ENCODE measurements around the gene PFDN4. TPM values are rescaled to one million over a fixed set of nuclear protein-coding genes. Genes with fewer than 3 reads are reported as not detected.
"Not testable (repeated sequence)": the region's sequence is repeated elsewhere in the genome, so short reads cannot be mapped to it uniquely, and the experiment has no call there.

Gene PFDN4
- total RNA-seq, 1 experiment from 2014 or later = 61.8 TPM

GRCh38 chr20:54244113-54244512, 36.2 kb downstream of the PFDN4 start:
- no peaks in the 10 kb centered on the region for H3K36me3 Mint-ChIP-seq (ENCODE audit: insufficient read depth, unreplicated experiment)
- TF ChIP-seq CTCF (IDR thresholded peaks at IDR 0.05; ENCODE audit: unreplicated experiment) = no peak
- H3K27me3 Mint-ChIP-seq (ENCODE audit: unreplicated experiment) = no peaks in the 10 kb centered on the region
- no peak for DNase-seq
- H3K4me3 Mint-ChIP-seq (ENCODE audit: low read depth, unreplicated experiment) = no peak overlapping the region
- BruUV-seq (replicated peaks) = no TSS peak
- H3K4me1 Mint-ChIP-seq (ENCODE audit: low read depth, unreplicated experiment) = no peaks in the 10 kb centered on the region
- H3K27ac Mint-ChIP-seq (ENCODE audit: unreplicated experiment) = no peak overlapping the region
- CTCF ChIA-PET = interaction anchor here (0.6 to 1.2 kb wide), 2 partner anchors 33 to 151 kb away, joined by 3 read pairs; no protein-coding TSS in a partner anchor
- H3K9me3 Mint-ChIP-seq (ENCODE audit: low read depth, unreplicated experiment) = no peaks in the 10 kb centered on the region
- intact Hi-C loops (cut with micrococcal nuclease; ENCODE audit: unreplicated experiment) = no loop called here

GRCh38 chr20:54248705-54249104, 40.8 kb downstream of the PFDN4 start:
- H3K27ac Mint-ChIP-seq (ENCODE audit: unreplicated experiment); DNase-seq; H3K36me3 Mint-ChIP-seq (ENCODE audit: insufficient read depth, unreplicated experiment); H3K4me1 Mint-ChIP-seq (ENCODE audit: low read depth, unreplicated experiment); BruUV-seq (replicated peaks); H3K27me3 Mint-ChIP-seq (ENCODE audit: unreplicated experiment); H3K9me3 Mint-ChIP-seq (ENCODE audit: low read depth, unreplicated experiment); H3K4me3 Mint-ChIP-seq (ENCODE audit: low read depth, unreplicated experiment); intact Hi-C loops (cut with micrococcal nuclease; ENCODE audit: unreplicated experiment): not testable (repeated sequence)
- CTCF ChIA-PET = interaction anchor here (0.6 kb wide), 1 partner anchor 111 kb away, joined by 3 read pairs; no protein-coding TSS in a partner anchor

DNA sequence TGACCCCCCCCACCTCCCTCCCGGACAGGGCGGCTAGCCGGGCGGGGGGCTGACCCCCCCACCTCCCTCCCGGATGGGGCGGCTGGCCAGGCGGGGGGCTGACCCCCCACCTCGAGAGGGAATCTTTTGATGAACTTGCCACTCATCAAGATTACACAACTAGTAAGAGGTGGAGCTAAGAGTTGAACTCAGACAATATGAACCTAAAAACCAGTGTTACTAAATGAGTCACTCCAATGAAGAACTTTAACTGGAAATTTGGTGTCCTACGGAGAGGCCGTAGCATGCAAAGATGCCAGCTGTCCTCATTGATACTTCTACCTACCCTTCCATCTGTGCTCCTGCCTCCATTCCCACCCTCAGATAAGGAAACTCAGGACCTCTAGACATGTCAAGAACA, 42.8 kb downstream of the PFDN4 start:
- Mint-ChIP-seq H3K9me3 (ENCODE audit: low read depth, unreplicated experiment) (no peaks in the 10 kb centered on the region), H3K27me3 (ENCODE audit: unreplicated experiment) (no peaks in the 10 kb centered on the region), H3K4me3 (ENCODE audit: low read depth, unreplicated experiment) (no peak overlapping the region), H3K4me1 (ENCODE audit: low read depth, unreplicated experiment) (peaks cover 14% of the 10 kb centered on the region), H3K36me3 (ENCODE audit: insufficient read depth, unreplicated experiment) (no peaks in the 10 kb centered on the region), H3K27ac (ENCODE audit: unreplicated experiment) (no peak overlapping the region)
- BruUV-seq (replicated peaks) = no TSS peak
- CTCF ChIA-PET = interaction anchor here (0.7 to 1.5 kb wide), 2 partner anchors 16 to 25 kb away, joined by 3 to 4 read pairs; no protein-coding TSS in a partner anchor
- intact Hi-C loops (cut with micrococcal nuclease; ENCODE audit: unreplicated experiment) = no loop called here
- no peak for TF ChIP-seq CTCF (IDR thresholded peaks at IDR 0.05; ENCODE audit: unreplicated experiment)
- DNase-seq = no peak

DNA sequence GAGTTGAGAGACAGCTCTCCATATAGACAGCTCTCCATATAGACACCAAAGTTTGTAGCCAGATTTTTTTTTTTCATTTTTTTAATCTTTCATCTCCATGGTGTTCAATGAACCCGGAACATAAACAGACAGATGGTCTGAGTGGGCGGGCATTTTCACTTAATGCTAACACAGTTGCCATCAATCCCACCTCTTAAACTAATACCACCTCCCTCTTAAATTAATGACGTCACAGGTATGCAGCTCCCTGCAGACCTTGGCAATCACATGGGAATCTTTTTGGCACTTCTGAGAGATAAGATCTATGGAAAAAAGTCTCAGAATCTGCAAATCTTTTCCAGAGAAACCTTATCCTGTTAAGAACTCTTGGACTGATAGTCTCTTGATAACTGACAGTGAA, 43.2 kb downstream of the PFDN4 start:
- Mint-ChIP-seq H3K4me3 (ENCODE audit: low read depth, unreplicated experiment) (no peak overlapping the region), H3K27ac (ENCODE audit: unreplicated experiment) (no peak overlapping the region), H3K36me3 (ENCODE audit: insufficient read depth, unreplicated experiment) (no peaks in the 10 kb centered on the region), H3K27me3 (ENCODE audit: unreplicated experiment) (no peaks in the 10 kb centered on the region), H3K9me3 (ENCODE audit: low read depth, unreplicated experiment) (no peaks in the 10 kb centered on the region), H3K4me1 (ENCODE audit: low read depth, unreplicated experiment) (peaks cover 18% of the 10 kb centered on the region)
- CTCF ChIA-PET = interaction anchor here (0.7 to 1.5 kb wide), 4 partner anchors 9 to 283 kb away, joined by 3 to 4 read pairs (median 3); no protein-coding TSS in a partner anchor
- TF ChIP-seq CTCF (IDR thresholded peaks at IDR 0.05; ENCODE audit: unreplicated experiment) = no peak
- intact Hi-C loops (cut with micrococcal nuclease; ENCODE audit: unreplicated experiment) = no loop called here
- DNase-seq = no peak
- no TSS peak for BruUV-seq (replicated peaks)

GRCh38 chr20:54254596-54254995, 46.7 kb downstream of the PFDN4 start:
- CTCF ChIA-PET = interaction anchor here (1.3 kb wide), 1 partner anchor 13 kb away, joined by 3 read pairs; no protein-coding TSS in a partner anchor
- H3K4me1 Mint-ChIP-seq (ENCODE audit: low read depth, unreplicated experiment) = peaks cover 44% of the 10 kb centered on the region

More at GRCh38 chr20:54254596-54254995, 46.7 kb downstream of the PFDN4 start:
- TF ChIP-seq CTCF (IDR thresholded peaks at IDR 0.05; ENCODE audit: unreplicated experiment) = no peak
- no peaks in the 10 kb centered on the region for H3K9me3 Mint-ChIP-seq (ENCODE audit: low read depth, unreplicated experiment)
- H3K27me3 Mint-ChIP-seq (ENCODE audit: unreplicated experiment) = no peaks in the 10 kb centered on the region
- DNase-seq = no peak
- intact Hi-C loops (cut with micrococcal nuclease; ENCODE audit: unreplicated experiment) = no loop called here
- no peaks in the 10 kb centered on the region for H3K36me3 Mint-ChIP-seq (ENCODE audit: insufficient read depth, unreplicated experiment)
- BruUV-seq (replicated peaks) = no TSS peak
- H3K27ac Mint-ChIP-seq (ENCODE audit: unreplicated experiment) = no peak overlapping the region
- H3K4me3 Mint-ChIP-seq (ENCODE audit: low read depth, unreplicated experiment) = no peak overlapping the region
